ENCODE data around the gene PCYT1B.

PCYT1B gene

DNA sequence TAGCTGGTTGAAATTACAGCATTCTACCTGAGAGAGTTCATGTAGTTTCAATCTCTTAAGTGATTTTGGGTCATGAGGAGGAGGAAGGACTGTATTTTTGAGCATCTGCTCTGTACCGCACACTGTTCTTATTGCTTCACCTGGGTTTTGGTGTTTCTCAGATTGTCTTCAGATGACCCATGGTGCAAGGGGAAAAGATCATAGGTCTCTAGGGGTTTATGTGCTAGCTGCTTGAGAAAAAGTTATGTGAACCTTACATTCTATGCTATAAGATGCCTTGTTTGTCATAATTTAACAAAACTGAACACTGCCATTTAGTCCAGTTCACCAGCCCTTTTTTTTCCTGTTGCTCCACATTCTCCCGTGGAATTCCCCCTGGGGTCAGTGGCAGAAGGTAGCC, 121.7 kb downstream of the PCYT1B start:
- DNase-seq (ENCODE audit: low spot score): no peak

DNA sequence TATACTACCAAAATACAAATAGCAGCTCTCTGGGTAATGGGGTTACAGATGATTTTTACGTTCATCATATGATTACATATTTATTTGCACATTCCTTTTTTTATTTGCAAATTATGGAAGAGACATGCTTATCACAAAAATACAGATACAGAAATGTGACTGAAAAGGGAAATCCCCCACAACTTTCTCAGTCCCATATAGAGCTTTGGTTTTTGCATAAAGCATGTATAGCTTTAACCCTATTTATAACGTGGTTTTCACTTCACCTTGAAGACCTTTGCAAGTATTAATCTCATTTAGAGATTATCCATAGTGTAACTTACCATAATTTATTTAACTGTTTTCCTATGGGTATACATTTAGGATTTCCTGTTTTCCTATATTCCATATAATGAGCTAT, 126.7 kb downstream of the PCYT1B start:
- no peak for DNase-seq (ENCODE audit: low spot score)

DNA sequence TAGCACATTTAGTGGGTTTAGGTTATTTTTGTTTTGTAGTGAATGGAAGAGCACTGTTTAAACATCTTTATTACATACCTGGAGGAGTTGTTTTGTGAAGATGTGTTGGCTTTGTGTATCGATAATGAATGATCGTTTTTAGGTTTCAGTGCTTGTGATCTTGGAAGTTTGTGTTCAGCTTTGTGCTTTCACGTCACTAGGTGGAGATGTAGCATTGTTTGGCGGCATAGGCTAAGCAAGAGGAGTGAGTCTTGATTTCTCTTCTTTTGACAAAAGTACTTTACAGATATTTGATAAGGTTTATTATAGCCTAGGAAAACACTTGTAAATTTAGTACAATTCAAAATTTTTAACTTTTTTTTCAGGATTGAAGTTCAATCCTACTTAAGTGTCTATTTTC, 131.7 kb downstream of the PCYT1B start:
- no peak for DNase-seq (ENCODE audit: low spot score)

DNA sequence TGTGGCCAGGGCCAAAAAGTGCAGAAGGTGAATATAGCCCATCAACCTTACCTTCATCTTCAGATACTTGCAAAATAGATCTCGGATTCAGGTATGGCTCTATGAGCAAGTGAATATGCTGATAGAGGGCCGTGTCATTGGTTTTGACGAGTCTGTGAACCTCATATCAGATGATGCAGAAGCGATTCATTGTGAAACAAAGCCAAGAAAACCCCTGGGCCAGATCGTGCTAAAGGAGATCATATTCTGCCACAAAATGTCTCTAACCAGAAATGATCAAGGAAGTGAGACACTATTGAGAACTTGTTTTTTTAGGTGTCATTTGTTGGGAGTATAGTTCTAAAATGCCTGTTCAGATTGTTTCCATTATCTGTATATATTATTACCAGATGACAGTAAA, 133.7 kb downstream of the PCYT1B start:
- DNase-seq (ENCODE audit: low spot score): no peak

DNA sequence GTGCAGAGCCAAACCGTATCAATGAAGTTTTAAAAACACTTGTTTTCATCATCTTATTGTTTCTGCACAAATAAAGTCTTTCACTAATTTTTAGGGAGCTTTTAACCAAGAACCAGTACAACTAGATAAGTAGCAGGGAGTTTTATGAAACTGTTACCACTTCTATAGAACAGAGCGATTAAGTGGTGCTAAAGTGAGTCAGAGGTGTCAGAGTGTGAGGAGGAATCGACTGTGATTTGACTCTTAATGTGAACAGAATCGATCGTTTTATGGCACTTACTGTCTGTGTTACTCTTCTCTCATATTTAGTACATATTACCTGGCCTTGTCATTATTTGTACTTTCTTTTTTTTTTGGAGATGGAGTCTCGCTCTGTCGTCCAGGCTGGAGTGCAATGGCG, 138.8 kb downstream of the PCYT1B start:
- DNase-seq (ENCODE audit: low spot score): no peak
